Measurements from ENCODE around the gene TNFRSF14. TPM values are rescaled to one million over a fixed set of nuclear protein-coding genes. Genes with fewer than 3 reads are reported as not detected.

Gene TNFRSF14
- total and polyA plus RNA-seq, 2 of the 13 experiments (the other 11 are each of a cell fraction or from before 2014, with no cell fraction given), result 11.9 to 49.9 TPM

- TF ChIP-seq ATF4 (CRISPR knock-in tag; IDR thresholded peaks at IDR 0.05) (no peak), JARID2 (CRISPR knock-in tag; IDR thresholded peaks at IDR 0.05; ENCODE audit: insufficient replicate concordance) (no peak), ZBTB4 (CRISPR knock-in tag; IDR thresholded peaks at IDR 0.05; ENCODE audit: borderline replicate concordance) (no peak), ZFP90 (CRISPR knock-in tag; IDR thresholded peaks at IDR 0.05; ENCODE audit: borderline replicate concordance) (peak; percentile 64; the same call in 1 of the 2 replicates), ARNT (IDR thresholded peaks at IDR 0.05) (no peak), ZNF737 (CRISPR knock-in tag; IDR thresholded peaks at IDR 0.05; ENCODE audit: borderline replicate concordance) (no peak), JDP2 (CRISPR knock-in tag; IDR thresholded peaks at IDR 0.05; ENCODE audit: borderline replicate concordance) (no peak), ZNF564 (CRISPR knock-in tag; IDR thresholded peaks at IDR 0.05) (peak; percentile 67), TSC22D2 (CRISPR knock-in tag; IDR thresholded peaks at IDR 0.05; ENCODE audit: borderline replicate concordance) (no peak), RAD21 (CRISPR knock-in tag; IDR thresholded peaks at IDR 0.05) (no peak), ZFP41 (CRISPR knock-in tag; IDR thresholded peaks at IDR 0.05; ENCODE audit: borderline replicate concordance) (peak; percentile 47; the same call in 1 of the 2 replicates), ZBTB42 (CRISPR knock-in tag; IDR thresholded peaks at IDR 0.05) (no peak), ZBTB2 (CRISPR knock-in tag; IDR thresholded peaks at IDR 0.05; ENCODE audit: low read depth) (no peak), HNRNPK (IDR thresholded peaks at IDR 0.05; ENCODE audit: low read depth, low read length, poor library complexity, severe bottlenecking) (no peak), ZXDC (CRISPR knock-in tag; IDR thresholded peaks at IDR 0.05) (no peak), ZMAT5 (CRISPR knock-in tag; IDR thresholded peaks at IDR 0.05; ENCODE audit: borderline replicate concordance, low read depth) (no peak), PCBP2 (optimal IDR thresholded peaks at IDR 0.05; ENCODE audit: low read depth, low read length, poor library complexity, severe bottlenecking) (no peak), MYC (CRISPR knock-in tag; IDR thresholded peaks at IDR 0.05; ENCODE audit: borderline replicate concordance) (peak; percentile 82), MXD3 (CRISPR knock-in tag; IDR thresholded peaks at IDR 0.05) (peak; percentile 71; the same call in 1 of the 2 replicates)
Observed at GRCh38 chr1:2555634-2556276, 416 bp upstream of the TNFRSF14 start (continued).

Data from HepG2 (cell line).